Liver (tissue), 3 donors: ENCODE results near the gene PLD6.

Experiments used
- EGR1 ChIP-seq, 2 donors: IDR thresholded peaks; 2 replicates each; pipeline ENCODE4 v1.6.1; 2016 to 2018; ENCODE audit warnings: antibody characterized with exemption in 2 of 2, low read depth in 2 of 2
- FOXA1 ChIP-seq: IDR thresholded peaks from 2 replicates; pipeline ENCODE4 v1.6.1; 2016; ENCODE audit warnings: antibody characterized with exemption
- TF ChIP-seq, protein P1 (sequence below): fragments of 150-350 bp; IDR thresholded peaks from 2 replicates; pipeline ENCODE4 v1.5.1; 2017; ENCODE audit warnings: improper control_type of control experiment, low read depth, low read length; ENCODE audit not compliant: missing input control
- TF ChIP-seq, protein P2 (sequence below): IDR thresholded peaks from 2 replicates; pipeline ENCODE4 v1.6.1; 2016; ENCODE audit warnings: antibody characterized with exemption
- TF ChIP-seq, protein P3 (sequence below): IDR thresholded peaks from 2 replicates; pipeline ENCODE4 v1.6.1; 2016; ENCODE audit warnings: antibody characterized with exemption
- donor health status: healthy.
- donor health status: healthy.

DNA sequence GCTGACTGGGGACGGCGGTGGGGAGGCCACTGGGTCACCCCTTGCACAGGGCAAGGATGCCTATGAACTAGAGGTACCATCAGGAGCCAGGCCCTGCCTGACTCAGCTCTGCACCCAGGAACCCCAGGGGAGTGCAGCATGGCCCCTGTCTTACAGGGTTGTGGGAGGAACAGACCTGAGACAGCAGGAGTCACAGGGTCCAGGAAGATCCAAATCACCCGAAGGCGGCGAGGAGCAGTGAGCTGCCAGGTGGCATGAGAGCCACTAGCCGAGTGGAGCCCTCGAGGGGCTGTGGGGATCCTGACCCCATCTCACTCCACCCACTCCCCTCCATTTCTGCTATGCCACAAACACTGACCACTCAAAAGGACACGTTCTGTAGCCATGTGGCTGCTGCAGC lies 30.8 kb downstream of the PLD6 start:
- TF ChIP-seq, protein P1, sequence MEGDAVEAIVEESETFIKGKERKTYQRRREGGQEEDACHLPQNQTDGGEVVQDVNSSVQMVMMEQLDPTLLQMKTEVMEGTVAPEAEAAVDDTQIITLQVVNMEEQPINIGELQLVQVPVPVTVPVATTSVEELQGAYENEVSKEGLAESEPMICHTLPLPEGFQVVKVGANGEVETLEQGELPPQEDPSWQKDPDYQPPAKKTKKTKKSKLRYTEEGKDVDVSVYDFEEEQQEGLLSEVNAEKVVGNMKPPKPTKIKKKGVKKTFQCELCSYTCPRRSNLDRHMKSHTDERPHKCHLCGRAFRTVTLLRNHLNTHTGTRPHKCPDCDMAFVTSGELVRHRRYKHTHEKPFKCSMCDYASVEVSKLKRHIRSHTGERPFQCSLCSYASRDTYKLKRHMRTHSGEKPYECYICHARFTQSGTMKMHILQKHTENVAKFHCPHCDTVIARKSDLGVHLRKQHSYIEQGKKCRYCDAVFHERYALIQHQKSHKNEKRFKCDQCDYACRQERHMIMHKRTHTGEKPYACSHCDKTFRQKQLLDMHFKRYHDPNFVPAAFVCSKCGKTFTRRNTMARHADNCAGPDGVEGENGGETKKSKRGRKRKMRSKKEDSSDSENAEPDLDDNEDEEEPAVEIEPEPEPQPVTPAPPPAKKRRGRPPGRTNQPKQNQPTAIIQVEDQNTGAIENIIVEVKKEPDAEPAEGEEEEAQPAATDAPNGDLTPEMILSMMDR: no peak
- TF ChIP-seq FOXA1: no peak
- TF ChIP-seq, protein P2, sequence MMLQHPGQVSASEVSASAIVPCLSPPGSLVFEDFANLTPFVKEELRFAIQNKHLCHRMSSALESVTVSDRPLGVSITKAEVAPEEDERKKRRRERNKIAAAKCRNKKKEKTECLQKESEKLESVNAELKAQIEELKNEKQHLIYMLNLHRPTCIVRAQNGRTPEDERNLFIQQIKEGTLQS: no peak
- TF ChIP-seq, protein P3, sequence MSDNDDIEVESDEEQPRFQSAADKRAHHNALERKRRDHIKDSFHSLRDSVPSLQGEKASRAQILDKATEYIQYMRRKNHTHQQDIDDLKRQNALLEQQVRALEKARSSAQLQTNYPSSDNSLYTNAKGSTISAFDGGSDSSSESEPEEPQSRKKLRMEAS: no peak
- TF ChIP-seq EGR1 (IDR thresholded peaks at IDR 0.05; ENCODE audit: low read depth in 2 of 2): no peak
